22Rv1 (cell line): ENCODE measurements around the gene BAHD1.

Source experiments
- H3K27ac ChIP-seq: fragments of 450-650 bp; 2 replicates; pipeline ENCODE4 v1.5.1; 2017
- CTCF ChIP-seq: fragments of 450-650 bp; IDR thresholded peaks from 2 replicates; pipeline ENCODE4 v1.5.1; 2017; ENCODE audit warnings: mild to moderate bottlenecking
- ZFX ChIP-seq: fragments of 450-650 bp; IDR thresholded peaks from 2 replicates; pipeline ENCODE4 v1.6.1; 2017; ENCODE audit warnings: antibody characterized with exemption, borderline replicate concordance

Gene BAHD1

GRCh38 chr15:40425681-40426080 is 15.1 kb upstream of the BAHD1 start:
- TF ChIP-seq ZFX (no peak), CTCF (no peak)
- no peak overlapping the region for H3K27ac ChIP-seq

- H3K27ac ChIP-seq, result no peak overlapping the region
Measured at GRCh38 chr15:40427188-40427587, 13.6 kb upstream of the BAHD1 start.

GRCh38 chr15:40428185-40428584 is 12.6 kb upstream of the BAHD1 start:
- no peak for TF ChIP-seq CTCF
- no peak for TF ChIP-seq ZFX

More at GRCh38 chr15:40427188-40427587, 13.6 kb upstream of the BAHD1 start:
- TF ChIP-seq ZFX, result no peak
- TF ChIP-seq CTCF, result no peak

GRCh38 chr15:40429068-40429710 is 11.6 kb upstream of the BAHD1 start:
- no peak for TF ChIP-seq ZFX
- no peak for TF ChIP-seq CTCF
- H3K27ac ChIP-seq, result no peak overlapping the region

More at GRCh38 chr15:40428185-40428584, 12.6 kb upstream of the BAHD1 start:
- H3K27ac ChIP-seq, result no peak overlapping the region

- H3K27ac ChIP-seq, result peak overlapping the region; percentile 63
- TF ChIP-seq CTCF (no peak), ZFX (no peak)
Measured at GRCh38 chr15:40430271-40430805, 10.4 kb upstream of the BAHD1 start.

GRCh38 chr15:40435023-40435709 is 5.6 kb upstream of the BAHD1 start:
- TF ChIP-seq CTCF (no peak), ZFX (no peak)
- H3K27ac ChIP-seq, result no peak overlapping the region

- no peak overlapping the region for H3K27ac ChIP-seq
- TF ChIP-seq CTCF (no peak), ZFX (no peak)
Measured at GRCh38 chr15:40435710-40436089, 5.1 kb upstream of the BAHD1 start.
